ENCODE data around the gene C2orf72.
"Not testable (repeated sequence)": the region's sequence is repeated elsewhere in the genome, so short reads cannot be mapped to it uniquely, and the experiment has no call there.

Gene C2orf72

GRCh38 chr2:231037202-231037730 is at the start of gene C2orf72:
C2orf72 (plus strand) TSS chr2:231037523; CDS start chr2:231037566, 43 bp downstream.
- DNase-seq, result no peak

GRCh38 chr2:230989731-230990130 is 47.6 kb upstream of the C2orf72 start:
- DNase-seq, result no peak

- DNase-seq, result no peak
Measured at GRCh38 chr2:230990131-230990898, 47.0 kb upstream of the C2orf72 start.

GRCh38 chr2:230990899-230991150 is 46.5 kb upstream of the C2orf72 start:
- DNase-seq, result no peak

GRCh38 chr2:230991598-230991997 is 45.7 kb upstream of the C2orf72 start:
- no peak for DNase-seq

- no peak for DNase-seq
Measured at GRCh38 chr2:230995821-230996220, 41.5 kb upstream of the C2orf72 start, which contains the start of gene SPATA3. SPATA3 (plus strand) TSS chr2:230996121; CDS start chr2:230996234, 113 bp downstream.

- DNase-seq, result no peak
Measured at GRCh38 chr2:230996661-230997060, 40.7 kb upstream of the C2orf72 start.

- no peak for DNase-seq
Measured at GRCh38 chr2:230998882-230999281, 38.4 kb upstream of the C2orf72 start.

GRCh38 chr2:230999477-230999876 is 37.8 kb upstream of the C2orf72 start:
- DNase-seq, result no peak

- no peak for DNase-seq
Measured at GRCh38 chr2:231000211-231000904, 37.0 kb upstream of the C2orf72 start.

GRCh38 chr2:231001036-231001435 is 36.3 kb upstream of the C2orf72 start:
- DNase-seq, result no peak

GRCh38 chr2:231001921-231002320 is 35.4 kb upstream of the C2orf72 start:
- no peak for DNase-seq

GRCh38 chr2:231002641-231003040 is 34.7 kb upstream of the C2orf72 start:
- no peak for DNase-seq

GRCh38 chr2:231003186-231003585 is 34.1 kb upstream of the C2orf72 start:
- no peak for DNase-seq

GRCh38 chr2:231004930-231005329 is 32.4 kb upstream of the C2orf72 start:
- DNase-seq, result not testable (repeated sequence)

GRCh38 chr2:231007286-231008098 is 29.8 kb upstream of the C2orf72 start:
- no peak for DNase-seq

- DNase-seq, result no peak
Measured at GRCh38 chr2:231008131-231008530, 29.2 kb upstream of the C2orf72 start.

- no peak for DNase-seq
Measured at GRCh38 chr2:231009236-231009919, 27.9 kb upstream of the C2orf72 start.

GRCh38 chr2:231010201-231010730 is 27.1 kb upstream of the C2orf72 start:
- DNase-seq, result no peak

GRCh38 chr2:231011526-231011925 is 25.8 kb upstream of the C2orf72 start:
- DNase-seq, result no peak

- no peak for DNase-seq
Measured at GRCh38 chr2:231012463-231012862, 24.9 kb upstream of the C2orf72 start.

GRCh38 chr2:231013820-231014219 is 23.5 kb upstream of the C2orf72 start:
- no peak for DNase-seq

GRCh38 chr2:231015478-231015877 is 21.8 kb upstream of the C2orf72 start:
- DNase-seq, result no peak
